ENCODE results near the gene KIAA2012. TPM values are rescaled to one million over a fixed set of nuclear protein-coding genes. Genes with fewer than 3 reads are reported as not detected.

Gene KIAA2012
- total and polyA plus RNA-seq, 2 of the 8 experiments (the other 6 are each of a cell fraction or from before 2014, with no cell fraction given): not detected

DNA sequence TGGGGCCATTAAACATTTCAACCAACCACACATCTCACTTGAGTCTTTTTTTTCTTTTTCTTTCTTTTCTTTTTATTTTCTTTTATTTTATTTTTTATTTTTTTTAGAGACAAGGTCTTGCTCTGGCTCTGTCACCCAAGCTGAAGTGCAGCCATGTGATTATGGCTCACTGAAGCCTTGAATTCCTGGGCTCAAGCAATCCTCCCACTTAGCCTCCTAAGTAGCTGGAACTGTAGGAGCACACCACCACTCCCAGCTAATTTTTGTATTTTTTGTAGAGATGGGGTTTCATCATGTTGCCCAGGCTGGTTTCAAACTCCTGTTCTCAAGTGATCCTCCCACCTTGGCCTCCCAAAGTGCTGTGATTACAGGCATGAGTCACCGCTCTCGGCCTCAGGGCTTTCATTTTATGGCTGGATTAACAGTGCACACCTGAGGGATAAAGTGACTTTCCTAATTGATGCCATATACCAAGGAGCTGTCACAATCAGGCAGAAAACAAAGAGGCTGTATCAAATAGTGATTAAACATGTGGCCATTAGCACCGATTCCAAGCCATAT, 21.5 kb downstream of the KIAA2012 start:
- Histone ChIP-seq H2BK5ac (ENCODE audit: low read depth, low read length) (no peak overlapping the region), H2BK12ac (ENCODE audit: low read depth, low read length) (no peak overlapping the region), H3K4me3 (ENCODE audit: extremely low read depth in 1 of 4, insufficient read depth in 2 of 4, low read depth in 3 of 4, low read length in 4 of 4) (no peak overlapping the region), H3K79me1 (ENCODE audit: low read depth, low read length) (no peaks in the 10 kb centered on the region), H2BK120ac (replicated peaks; ENCODE audit: low read depth, low read length) (no peak overlapping the region), H3K23me2 (ENCODE audit: low read depth, low read length) (no peaks in the 10 kb centered on the region), H3K23ac (ENCODE audit: insufficient read length) (no peak overlapping the region), H2BK15ac (ENCODE audit: low read length) (no peak overlapping the region), H3K27me3 (replicated peaks in 1 of 4; ENCODE audit: control insufficient read depth in 3 of 4, extremely low read depth in 1 of 4, insufficient read depth in 3 of 4, low read length in 3 of 4) (no peaks in the 10 kb centered on the region), H4K91ac (replicated peaks; ENCODE audit: insufficient read length, low read length) (no peak overlapping the region), H3K9me3 (ENCODE audit: insufficient read depth in 2 of 2, low read depth in 1 of 2, low read length in 1 of 2) (no peaks in the 10 kb centered on the region), H3K18ac (ENCODE audit: extremely low read depth, low read length) (no peak overlapping the region), H2AFZ (ENCODE audit: low read length) (no peak overlapping the region), H3K4me2 (ENCODE audit: insufficient read depth in 1 of 2, low read depth in 2 of 2, low read length in 2 of 2) (no peak overlapping the region), H3K14ac (ENCODE audit: insufficient read length) (no peak overlapping the region), H3K56ac (replicated peaks; ENCODE audit: insufficient read length, low read depth, low read length) (no peak overlapping the region), H2AK5ac (ENCODE audit: low read depth, low read length) (no peak overlapping the region), H4K5ac (ENCODE audit: insufficient read length, low read depth, low read length) (no peak overlapping the region), H4K8ac (ENCODE audit: extremely low read depth, insufficient read depth, low read length) (no peak overlapping the region), H4K20me1 (replicated peaks in 1 of 2; ENCODE audit: control insufficient read depth in 1 of 2, insufficient read depth in 2 of 2, low read length in 2 of 2) (no peaks in the 10 kb centered on the region), H3K27ac (ENCODE audit: low read depth, low read length) (no peak overlapping the region), H3K4me1 (replicated peaks in 1 of 4; ENCODE audit: control insufficient read depth in 3 of 4, insufficient read depth in 4 of 4, low read length in 3 of 4) (peaks cover 0 to 1% (median 0%) of the 10 kb centered on the region in 4 experiments; a peak in 2 of 7 replicates), H3K79me2 (ENCODE audit: control insufficient read depth in 1 of 2, insufficient read depth in 2 of 2, low read length in 2 of 2) (no peaks in the 10 kb centered on the region), H3K36me3 (ENCODE audit: control insufficient read depth in 2 of 4, insufficient read depth in 4 of 4, low read length in 3 of 4) (no peaks in the 10 kb centered on the region), H3K9ac (replicated peaks in 1 of 4; ENCODE audit: extremely low read depth in 1 of 4, low read depth in 3 of 4, low read length in 3 of 4) (no peak overlapping the region), H2BK20ac (ENCODE audit: low read length) (no peak overlapping the region), H3K4ac (replicated peaks; ENCODE audit: insufficient read length, low read depth, low read length) (no peak overlapping the region)
- POLR2A ChIA-PET (ENCODE audit: partially characterized antibody): no interaction called here
- FAIRE-seq (no peak), DNase-seq (ENCODE audit: low read depth in 1 of 2, low spot score in 2 of 2) (no peak)
- WGBS, 2 experiments (ENCODE audit: extremely low coverage in 1 of 2, insufficient coverage in 1 of 2, insufficient read length in 1 of 2, insufficient replicate concordance in 2 of 2, low coverage in 1 of 2, low lambda C conversion rate in 2 of 2, missing lambda C conversion rate in 1 of 2): 98% methylated on average over 3 of the region's 3 CpGs; no CpG with 5 or more reads in 1 of the 2 experiments
- CTCF ChIA-PET (ENCODE audit: partially characterized antibody): interaction anchor here (0.6 to 2.6 kb wide), 11 partner anchors 8 to 323 kb away, joined by 3 to 8 read pairs (median 4); partner anchors contain the start of gene KIAA2012
- TF ChIP-seq, protein P1, sequence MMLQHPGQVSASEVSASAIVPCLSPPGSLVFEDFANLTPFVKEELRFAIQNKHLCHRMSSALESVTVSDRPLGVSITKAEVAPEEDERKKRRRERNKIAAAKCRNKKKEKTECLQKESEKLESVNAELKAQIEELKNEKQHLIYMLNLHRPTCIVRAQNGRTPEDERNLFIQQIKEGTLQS (IDR thresholded peaks at IDR 0.05; ENCODE audit: insufficient read depth, low read depth, low read length): no peak
- TF ChIP-seq, protein P2, sequence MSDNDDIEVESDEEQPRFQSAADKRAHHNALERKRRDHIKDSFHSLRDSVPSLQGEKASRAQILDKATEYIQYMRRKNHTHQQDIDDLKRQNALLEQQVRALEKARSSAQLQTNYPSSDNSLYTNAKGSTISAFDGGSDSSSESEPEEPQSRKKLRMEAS (IDR thresholded peaks at IDR 0.05): no peak
- no peak for TF ChIP-seq HDAC2 (IDR thresholded peaks at IDR 0.05; ENCODE audit: borderline replicate concordance in 1 of 2, low read depth in 2 of 2, low read length in 2 of 2)
- TF ChIP-seq NANOG (IDR thresholded peaks at IDR 0.05; ENCODE audit: insufficient read depth, low read depth, low read length, poor library complexity, severe bottlenecking): no peak
- TF ChIP-seq ZNF274 (IDR thresholded peaks at IDR 0.05; ENCODE audit: borderline replicate concordance, extremely low read depth, low read length): no peak
- TF ChIP-seq JUN (IDR thresholded peaks at IDR 0.05; ENCODE audit: low read depth, low read length): no peak
- no peak for TF ChIP-seq TAF7 (optimal IDR thresholded peaks at IDR 0.05; ENCODE audit: borderline replicate concordance, low read depth, low read length)
- TF ChIP-seq RAD21 (IDR thresholded peaks at IDR 0.05 in 1 of 2, conservative IDR thresholded peaks at IDR 0.05 in 1 of 2; ENCODE audit: low read depth in 2 of 2, low read length in 2 of 2): no peak
- no peak for TF ChIP-seq RBBP5 (IDR thresholded peaks at IDR 0.05; ENCODE audit: borderline replicate concordance, low read depth, low read length)
- TF ChIP-seq CTBP2 (IDR thresholded peaks at IDR 0.05; ENCODE audit: borderline replicate concordance, insufficient read depth, insufficient read length, low read length): no peak
- no peak for TF ChIP-seq HDAC6 (IDR thresholded peaks at IDR 0.05; ENCODE audit: low read depth, low read length)

Measured in H1 (cell line).